Stomach smooth muscle (tissue), 2 donors: Measurements from ENCODE around the gene CCDC63.

Source experiments
- H3K27ac ChIP-seq: one replicate; pipeline ENCODE4 v1.7.0; 2013; ENCODE audit warnings: mild to moderate bottlenecking, low read length, inconsistent platforms
- H3K27me3 ChIP-seq, 2 donors: one replicate each; pipeline ENCODE4 v1.7.0; 2013; ENCODE audit warnings: low read length in 2 of 2; ENCODE audit not compliant: insufficient read depth in 2 of 2, control insufficient read depth in 1 of 2
- H3K36me3 ChIP-seq, 2 donors: one replicate each; pipeline ENCODE4 v1.7.0; 2013; ENCODE audit warnings: low read length in 2 of 2; ENCODE audit not compliant: control insufficient read depth in 2 of 2, insufficient read depth in 2 of 2
- H3K4me1 ChIP-seq: one replicate; pipeline ENCODE4 v1.7.0; 2013; ENCODE audit warnings: low read length; ENCODE audit not compliant: control insufficient read depth, insufficient read depth
- H3K4me3 ChIP-seq, 2 donors: one replicate each; pipeline ENCODE4 v1.7.0; 2013; ENCODE audit warnings: low read length in 2 of 2
- H3K9ac ChIP-seq, 2 donors: one replicate each; pipeline ENCODE4 v1.7.0; 2013; ENCODE audit warnings: low read length in 2 of 2, mild to moderate bottlenecking in 1 of 2
- H3K9me3 ChIP-seq, 2 donors: one replicate each; pipeline ENCODE4 v1.7.0; 2013; ENCODE audit warnings: low read length in 2 of 2; ENCODE audit not compliant: control insufficient read depth in 2 of 2
- donor health status: healthy.
- donor health status: Pancreatic carcinoma.

Gene CCDC63

GRCh38 chr12:110844131-110844530 lies 2.7 kb upstream of the CCDC63 start:
- no peaks in the 10 kb centered on the region for H3K27me3 ChIP-seq
- peak overlapping the region; percentile 60 for H3K27ac ChIP-seq
- peaks cover 14% of the 10 kb centered on the region for H3K4me1 ChIP-seq
- no peak overlapping the region for H3K9ac ChIP-seq
- H3K9me3 ChIP-seq = no peaks in the 10 kb centered on the region
- no peaks in the 10 kb centered on the region for H3K36me3 ChIP-seq
- no peak overlapping the region for H3K4me3 ChIP-seq

- H3K4me1 ChIP-seq = peaks cover 14% of the 10 kb centered on the region
- H3K9me3 ChIP-seq = no peaks in the 10 kb centered on the region
- no peaks in the 10 kb centered on the region for H3K27me3 ChIP-seq
- H3K9ac ChIP-seq = no peak overlapping the region
- peak overlapping the region; percentile 26 to 55 for H3K4me3 ChIP-seq
- H3K36me3 ChIP-seq = no peaks in the 10 kb centered on the region
- peak overlapping the region; percentile 60 for H3K27ac ChIP-seq
Observed at GRCh38 chr12:110844551-110845338, 2.0 kb upstream of the CCDC63 start.

GRCh38 chr12:110845339-110845682 lies 1.5 kb upstream of the CCDC63 start:
- H3K36me3 ChIP-seq = no peaks in the 10 kb centered on the region
- H3K4me3 ChIP-seq = peak overlapping the region; percentile 26 to 55
- peak overlapping the region; percentile 60 for H3K27ac ChIP-seq
- no peaks in the 10 kb centered on the region for H3K9me3 ChIP-seq
- no peak overlapping the region for H3K9ac ChIP-seq
- peaks cover 14% of the 10 kb centered on the region for H3K4me1 ChIP-seq
- H3K27me3 ChIP-seq = no peaks in the 10 kb centered on the region

GRCh38 chr12:110848314-110848923 lies 1.6 kb downstream of the CCDC63 start:
- Histone ChIP-seq H3K9me3 (no peaks in the 10 kb centered on the region), H3K9ac (no peak overlapping the region), H3K4me3 (no peak overlapping the region), H3K4me1 (peaks cover 14% of the 10 kb centered on the region), H3K36me3 (no peaks in the 10 kb centered on the region), H3K27me3 (peaks cover 0 to 4% of the 10 kb centered on the region in 2 donors), H3K27ac (no peak overlapping the region)

GRCh38 chr12:110849221-110849620 lies 2.4 kb downstream of the CCDC63 start:
- Histone ChIP-seq H3K27me3 (peaks cover 0 to 4% of the 10 kb centered on the region in 2 donors), H3K27ac (no peak overlapping the region)

GRCh38 chr12:110849748-110850403 lies 3.1 kb downstream of the CCDC63 start:
- Histone ChIP-seq H3K4me3 (no peak overlapping the region), H3K36me3 (no peaks in the 10 kb centered on the region), H3K9me3 (no peaks in the 10 kb centered on the region), H3K4me1 (peaks cover 13% of the 10 kb centered on the region), H3K27ac (no peak overlapping the region), H3K27me3 (peaks cover 0 to 4% of the 10 kb centered on the region in 2 donors), H3K9ac (no peak overlapping the region)

More at GRCh38 chr12:110849221-110849620, 2.4 kb downstream of the CCDC63 start:
- H3K4me1 ChIP-seq = peaks cover 14% of the 10 kb centered on the region
- no peak overlapping the region for H3K9ac ChIP-seq
- no peak overlapping the region for H3K4me3 ChIP-seq
- no peaks in the 10 kb centered on the region for H3K9me3 ChIP-seq
- H3K36me3 ChIP-seq = no peaks in the 10 kb centered on the region

- Histone ChIP-seq H3K27ac (no peak overlapping the region), H3K4me3 (no peak overlapping the region), H3K36me3 (no peaks in the 10 kb centered on the region), H3K9ac (no peak overlapping the region), H3K27me3 (peaks cover 0 to 4% of the 10 kb centered on the region in 2 donors), H3K9me3 (no peaks in the 10 kb centered on the region), H3K4me1 (peaks cover 4% of the 10 kb centered on the region)
Observed at GRCh38 chr12:110850762-110851161, 4.0 kb downstream of the CCDC63 start.

- peaks cover 0 to 4% of the 10 kb centered on the region in 2 donors for H3K27me3 ChIP-seq
- H3K9me3 ChIP-seq = no peaks in the 10 kb centered on the region
- H3K4me1 ChIP-seq = no peaks in the 10 kb centered on the region
- no peak overlapping the region for H3K27ac ChIP-seq
- no peak overlapping the region for H3K9ac ChIP-seq
- no peak overlapping the region for H3K4me3 ChIP-seq
- H3K36me3 ChIP-seq = no peaks in the 10 kb centered on the region
Observed at GRCh38 chr12:110853836-110854235, 7.0 kb downstream of the CCDC63 start.

GRCh38 chr12:110856542-110856941 lies 9.8 kb downstream of the CCDC63 start:
- no peak overlapping the region for H3K9ac ChIP-seq
- H3K9me3 ChIP-seq = no peaks in the 10 kb centered on the region
- no peak overlapping the region for H3K27ac ChIP-seq
- peaks cover 0 to 4% of the 10 kb centered on the region in 2 donors for H3K27me3 ChIP-seq
- no peaks in the 10 kb centered on the region for H3K4me1 ChIP-seq
- H3K4me3 ChIP-seq = no peak overlapping the region
- H3K36me3 ChIP-seq = no peaks in the 10 kb centered on the region

GRCh38 chr12:110857528-110857927 lies 10.7 kb downstream of the CCDC63 start:
- Histone ChIP-seq H3K9ac (no peak overlapping the region), H3K27ac (no peak overlapping the region), H3K9me3 (no peaks in the 10 kb centered on the region), H3K27me3 (peaks cover 0 to 4% of the 10 kb centered on the region in 2 donors), H3K36me3 (no peaks in the 10 kb centered on the region), H3K4me3 (no peak overlapping the region), H3K4me1 (no peaks in the 10 kb centered on the region)
